Measurements from ENCODE around the gene CFAP45. TPM values are rescaled to one million over a fixed set of nuclear protein-coding genes. Genes with fewer than 3 reads are reported as not detected.

The CFAP45 gene
- total and polyA plus RNA-seq, 2 of the 8 experiments (the other 6 are each of a cell fraction or from before 2014, with no cell fraction given), result 0.05 TPM; not detected in 1

- TF ChIP-seq KDM4A (IDR thresholded peaks at IDR 0.05; ENCODE audit: low read depth, low read length, severe bottlenecking) (no peak), KDM5A (IDR thresholded peaks at IDR 0.05; ENCODE audit: low read length) (no peak), SUZ12 (IDR thresholded peaks at IDR 0.05; ENCODE audit: low read length) (no peak), GABPA (IDR thresholded peaks at IDR 0.05; ENCODE audit: borderline replicate concordance, insufficient read depth, low read length) (no peak)
Observed at GRCh38 chr1:159941591-159942560, 41.9 kb upstream of the CFAP45 start (continued).

Measured in H1 (cell line).